Thyroid gland (tissue), 4 donors: ENCODE results near the gene ABTB2. TPM values are rescaled to one million over a fixed set of nuclear protein-coding genes. Genes with fewer than 3 reads are reported as not detected.

ENCODE experiments used
- DNase-seq, 2 donors: peaks; one replicate each; pipeline ENCODE4 v3.0.0-alpha.2; 2019
- H3K27ac ChIP-seq, 3 donors: fragments of 200-600 bp; sonication (generic); 1 replicate in 2 of 3; 2 replicates in 1 of 3; pipeline ENCODE4 v1.5.1; 2016 to 2019; ENCODE audit warnings: mild to moderate bottlenecking in 1 of 3, moderate library complexity in 1 of 3
- H3K27me3 ChIP-seq: fragments of 200-600 bp; sonication (generic); one replicate; pipeline ENCODE4 v1.5.1; 2019
- H3K36me3 ChIP-seq, 2 donors: fragments of 200-600 bp; sonication (generic); one replicate each; pipeline ENCODE4 v1.5.1; 2016 to 2019
- H3K4me1 ChIP-seq, 2 donors: fragments of 200-600 bp; sonication (generic); one replicate each; pipeline ENCODE4 v1.5.1; 2017 to 2019
- H3K4me3 ChIP-seq, 3 donors: fragments of 200-600 bp; sonication (generic); replicated peaks in 1 of 3; 1 replicate in 2 of 3; 2 replicates in 1 of 3; pipeline ENCODE4 v1.5.1; 2016; ENCODE audit warnings: mild to moderate bottlenecking in 1 of 3
- H3K9me3 ChIP-seq: fragments of 200-600 bp; sonication (generic); one replicate; pipeline ENCODE4 v1.5.1; 2017
- POLR2A ChIP-seq, 2 donors: fragments of 450-650 bp; IDR thresholded peaks; one replicate each; pipeline ENCODE4 v1.6.1; 2017; ENCODE audit warnings: antibody characterized with exemption in 2 of 2, mild to moderate bottlenecking in 2 of 2, moderate library complexity in 1 of 2
- WGBS, 2 donors: methylation state at CpG; one replicate each; pipeline ENCODE4 v1.1.5; 2017; 5-methylcytosine and 5-hydroxymethylcytosine counted together
- intact Hi-C: fragments of 100-400 bp; cut with DNase I; formaldehyde crosslinking; loops from one replicate; pipeline ENCODE4 v1.15.1; 2023
- total RNA-seq, 4 donors: library from RNA; depleted of rRNA; stranded (reverse); fragments of >200 nt; gene quantifications; one replicate each; pipeline ENCODE4 v1.2.3, GENCODE V29; 2016
- TF ChIP-seq, protein P1 (sequence below), 6 experiments: fragments of 200-600 bp in 3 of 6; fragments of 450-650 bp in 3 of 6; sonication (generic) in 3 of 6; IDR thresholded peaks; one replicate each; pipeline ENCODE4 v1.5.1; 2016 to 2019; ENCODE audit warnings: antibody characterized with exemption in 6 of 6, mild to moderate bottlenecking in 2 of 6, inconsistent platforms in 1 of 6, moderate library complexity in 1 of 6

Gene ABTB2
- total RNA-seq, 4 donors from 2014 or later = 1.2 to 5.0 (median 3.3) TPM

DNA sequence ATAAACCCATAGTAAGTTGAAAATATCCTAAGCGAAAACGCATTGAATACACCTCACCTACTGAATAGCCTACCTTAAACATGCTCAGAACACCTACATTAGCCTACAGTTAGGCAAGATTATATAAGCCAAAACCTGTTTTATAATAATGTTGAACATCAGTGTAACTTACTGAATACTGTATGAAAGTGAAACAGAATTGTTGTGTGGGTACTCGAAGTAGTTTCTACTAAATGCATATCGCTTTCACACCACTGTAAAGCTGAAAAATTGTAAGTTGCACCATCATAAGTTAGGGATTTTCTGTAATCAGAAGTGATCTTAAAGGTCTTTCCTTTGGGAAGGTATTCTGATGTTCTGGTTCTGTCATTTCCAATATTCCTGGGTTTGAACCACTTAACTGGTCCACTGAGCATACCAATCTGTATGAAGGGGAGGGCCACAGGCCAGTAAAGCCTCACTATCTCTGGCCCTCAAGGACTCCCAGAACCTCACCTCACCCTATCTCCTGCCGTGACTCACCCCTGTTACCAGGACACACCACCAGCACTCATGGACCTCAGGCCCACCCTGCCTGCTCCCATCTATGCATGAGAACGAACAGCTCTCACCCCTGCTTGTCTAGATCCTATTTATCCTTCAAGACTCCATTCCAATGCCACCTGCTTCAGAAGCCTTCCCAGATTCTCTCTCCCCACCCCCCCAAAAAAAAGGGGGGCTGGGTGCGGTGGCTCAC lies 182.4 kb downstream of the ABTB2 start:
- TF ChIP-seq, protein P1, sequence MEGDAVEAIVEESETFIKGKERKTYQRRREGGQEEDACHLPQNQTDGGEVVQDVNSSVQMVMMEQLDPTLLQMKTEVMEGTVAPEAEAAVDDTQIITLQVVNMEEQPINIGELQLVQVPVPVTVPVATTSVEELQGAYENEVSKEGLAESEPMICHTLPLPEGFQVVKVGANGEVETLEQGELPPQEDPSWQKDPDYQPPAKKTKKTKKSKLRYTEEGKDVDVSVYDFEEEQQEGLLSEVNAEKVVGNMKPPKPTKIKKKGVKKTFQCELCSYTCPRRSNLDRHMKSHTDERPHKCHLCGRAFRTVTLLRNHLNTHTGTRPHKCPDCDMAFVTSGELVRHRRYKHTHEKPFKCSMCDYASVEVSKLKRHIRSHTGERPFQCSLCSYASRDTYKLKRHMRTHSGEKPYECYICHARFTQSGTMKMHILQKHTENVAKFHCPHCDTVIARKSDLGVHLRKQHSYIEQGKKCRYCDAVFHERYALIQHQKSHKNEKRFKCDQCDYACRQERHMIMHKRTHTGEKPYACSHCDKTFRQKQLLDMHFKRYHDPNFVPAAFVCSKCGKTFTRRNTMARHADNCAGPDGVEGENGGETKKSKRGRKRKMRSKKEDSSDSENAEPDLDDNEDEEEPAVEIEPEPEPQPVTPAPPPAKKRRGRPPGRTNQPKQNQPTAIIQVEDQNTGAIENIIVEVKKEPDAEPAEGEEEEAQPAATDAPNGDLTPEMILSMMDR (IDR thresholded peaks at IDR 0.05) = no peak
- no peak for TF ChIP-seq POLR2A (IDR thresholded peaks at IDR 0.05)
- Histone ChIP-seq H3K9me3 (no peaks in the 10 kb centered on the region), H3K4me3 (no peak overlapping the region), H3K4me1 (peaks cover 13 to 21% of the 10 kb centered on the region in 2 donors), H3K27me3 (no peaks in the 10 kb centered on the region), H3K36me3 (no peaks in the 10 kb centered on the region), H3K27ac (no peak overlapping the region)
- intact Hi-C loops = loop anchor here (2.0 to 10.0 kb wide), 3 partner anchors 181 to 319 kb away; no protein-coding TSS in a partner anchor
- WGBS, 2 donors = 89 to 96% methylated on average over 7 of the region's 7 CpGs
- no peak for DNase-seq

GRCh38 chr11:34174412-34175041 lies 183.3 kb downstream of the ABTB2 start:
- Histone ChIP-seq H3K4me1 (peaks cover 5 to 12% of the 10 kb centered on the region in 2 donors), H3K4me3 (peak overlapping the region in 1 of 3 donors; percentile 13), H3K27me3 (no peaks in the 10 kb centered on the region), H3K27ac (peak overlapping the region in 1 of 3 donors; percentile 40), H3K36me3 (no peaks in the 10 kb centered on the region), H3K9me3 (no peaks in the 10 kb centered on the region)
- WGBS, 2 donors = 7 to 9% methylated on average over 19 to 32 of the region's 33 CpGs
- intact Hi-C loops = loop anchor here (2.0 to 10.0 kb wide), 2 partner anchors 188 to 320 kb away; no protein-coding TSS in a partner anchor
- peak; percentile 88 to 90 for DNase-seq
- TF ChIP-seq POLR2A (IDR thresholded peaks at IDR 0.05) = no peak
- TF ChIP-seq, protein P1 (IDR thresholded peaks at IDR 0.05) = peak; percentile 88 to 99 (median 94)

GRCh38 chr11:34173050-34173449 lies 184.8 kb downstream of the ABTB2 start:
- no peak for DNase-seq
- 95% methylated on average over 9 to 16 of the region's 16 CpGs for WGBS, 2 donors
- no peak overlapping the region for H3K4me3 ChIP-seq
- intact Hi-C loops = loop anchor here (10.0 kb wide), 1 partner anchor 322 kb away; no protein-coding TSS in a partner anchor
- TF ChIP-seq POLR2A (IDR thresholded peaks at IDR 0.05) = no peak
- TF ChIP-seq, protein P1 (IDR thresholded peaks at IDR 0.05) = no peak
- no peaks in the 10 kb centered on the region for H3K36me3 ChIP-seq
- H3K27ac ChIP-seq = no peak overlapping the region
- H3K27me3 ChIP-seq = no peaks in the 10 kb centered on the region
- H3K4me1 ChIP-seq = peaks cover 3 to 6% of the 10 kb centered on the region in 2 donors
- H3K9me3 ChIP-seq = no peaks in the 10 kb centered on the region

GRCh38 chr11:34169686-34170085 lies 188.1 kb downstream of the ABTB2 start:
- 67 to 81% methylated on average over 8 of the region's 8 CpGs for WGBS, 2 donors
- Histone ChIP-seq H3K27ac (no peak overlapping the region), H3K36me3 (no peaks in the 10 kb centered on the region), H3K27me3 (no peaks in the 10 kb centered on the region), H3K4me3 (no peak overlapping the region), H3K4me1 (peaks cover 3 to 4% of the 10 kb centered on the region in 2 donors), H3K9me3 (no peaks in the 10 kb centered on the region)
- DNase-seq = no peak
- TF ChIP-seq POLR2A (IDR thresholded peaks at IDR 0.05) = no peak
- TF ChIP-seq, protein P1 (IDR thresholded peaks at IDR 0.05) = no peak
- intact Hi-C loops = loop anchor here (10.0 kb wide), 1 partner anchor 325 kb away; no protein-coding TSS in a partner anchor
